Regular cardiac myocyte (primary cell): ENCODE measurements around the gene BIN1. TPM values are rescaled to one million over a fixed set of nuclear protein-coding genes. Genes with fewer than 3 reads are reported as not detected.

Experiments
- total RNA-seq: library from RNA; depleted of rRNA; stranded (reverse); fragments of >200 nt; gene quantifications from 2 replicates; pipeline ENCODE4 v1.2.3, GENCODE V29; 2014

The BIN1 gene, protein sequence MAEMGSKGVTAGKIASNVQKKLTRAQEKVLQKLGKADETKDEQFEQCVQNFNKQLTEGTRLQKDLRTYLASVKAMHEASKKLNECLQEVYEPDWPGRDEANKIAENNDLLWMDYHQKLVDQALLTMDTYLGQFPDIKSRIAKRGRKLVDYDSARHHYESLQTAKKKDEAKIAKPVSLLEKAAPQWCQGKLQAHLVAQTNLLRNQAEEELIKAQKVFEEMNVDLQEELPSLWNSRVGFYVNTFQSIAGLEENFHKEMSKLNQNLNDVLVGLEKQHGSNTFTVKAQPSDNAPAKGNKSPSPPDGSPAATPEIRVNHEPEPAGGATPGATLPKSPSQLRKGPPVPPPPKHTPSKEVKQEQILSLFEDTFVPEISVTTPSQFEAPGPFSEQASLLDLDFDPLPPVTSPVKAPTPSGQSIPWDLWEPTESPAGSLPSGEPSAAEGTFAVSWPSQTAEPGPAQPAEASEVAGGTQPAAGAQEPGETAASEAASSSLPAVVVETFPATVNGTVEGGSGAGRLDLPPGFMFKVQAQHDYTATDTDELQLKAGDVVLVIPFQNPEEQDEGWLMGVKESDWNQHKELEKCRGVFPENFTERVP
- total RNA-seq, result 40.5 and 40.9 TPM in 2 replicates

DNA sequence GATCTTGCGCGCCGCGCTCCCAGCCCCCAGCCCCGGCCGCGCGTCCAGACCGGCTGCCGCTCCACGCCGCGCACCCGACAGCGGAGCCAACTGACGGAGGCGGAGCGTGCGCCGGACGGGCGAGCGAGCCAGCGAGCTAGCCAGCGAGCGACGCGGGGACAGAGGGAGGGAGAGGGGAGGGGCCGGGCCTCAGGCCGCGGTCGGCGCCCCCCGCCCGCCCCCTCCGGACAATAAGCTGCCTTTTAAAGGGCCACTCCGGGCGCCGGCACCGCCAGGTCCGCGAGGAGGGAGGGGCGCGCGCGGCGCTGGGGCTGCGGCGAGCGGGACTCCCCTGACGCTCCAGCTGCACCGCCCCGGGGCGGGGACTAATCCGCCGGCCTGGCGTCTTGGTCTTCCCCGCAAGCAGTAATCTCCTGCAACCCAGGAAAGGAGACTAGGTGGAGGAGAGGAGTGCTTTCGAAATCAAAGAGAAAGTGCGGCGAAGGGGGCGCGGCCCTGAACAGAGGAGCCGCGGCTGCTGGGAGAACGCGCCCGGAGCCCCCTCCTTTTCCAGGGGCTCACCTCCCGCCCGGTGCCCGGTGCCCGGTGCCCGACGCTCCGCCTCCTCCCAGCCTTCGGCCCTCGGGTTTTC, at the start of gene BIN1:
Gene BIN1 (minus strand): TSS at position 164 of the 631 bp plus-strand sequence. CDS start 211 bp downstream, outside the sequence.

Other genes with a start within 250 kb of the BIN1 start
- not detected in 2 replicates for gene TEX51, start 208.3 kb downstream of the BIN1 start, total RNA-seq
- gene CYP27C1, start 113.1 kb upstream of the BIN1 start, total RNA-seq, result not detected in 2 replicates
- 44.5 and 50.0 TPM in 2 replicates for gene ERCC3, start 187.0 kb upstream of the BIN1 start, total RNA-seq